H1 (cell line): ENCODE measurements around the gene SYCE3. TPM values are rescaled to one million over a fixed set of nuclear protein-coding genes. Genes with fewer than 3 reads are reported as not detected.

Source experiments
- CTCF ChIA-PET: fragments of 300-600 bp; sonication (Branson Sonifier 250); formaldehyde crosslinking; loops from one replicate; lab custom pipeline; 2021; ENCODE audit not compliant: partially characterized antibody; lab: Charles Lee
- POLR2A ChIA-PET: fragments of 300-600 bp; sonication (Branson Sonifier 250); formaldehyde crosslinking; loops from one replicate; lab custom pipeline; 2021; ENCODE audit warnings: inconsistent platforms; ENCODE audit not compliant: partially characterized antibody; lab: Charles Lee
- DNase-seq, 2 experiments: peaks; one replicate each; pipeline versions ENCODE4 v3.0.0 to v3.0.0-alpha.2; 2010 to 2022; ENCODE audit warnings: low spot score in 2 of 2, low read depth in 1 of 2, mixed read lengths in 1 of 2
- FAIRE-seq: peaks from 2 replicates; lab custom pipeline; 2011; peaks lifted over from hg19 to GRCh38; lab: Jason Lieb, UNC
- H2AFZ ChIP-seq: 2 replicates; pipeline ENCODE4 v1.8.1; 2012; ENCODE audit warnings: low read length, inconsistent platforms
- H2AK5ac ChIP-seq: 2 replicates; pipeline ENCODE4 v1.6.1; 2013; ENCODE audit warnings: low read depth, low read length
- H2BK120ac ChIP-seq: replicated peaks from 2 replicates; pipeline ENCODE3; 2013; ENCODE audit warnings: low read depth, low read length, inconsistent platforms
- H2BK12ac ChIP-seq: 2 replicates; pipeline ENCODE4 v1.6.1; 2013; ENCODE audit warnings: low read depth, low read length
- H2BK15ac ChIP-seq: 2 replicates; pipeline ENCODE4 v1.6.1; 2013; ENCODE audit warnings: low read length
- H2BK20ac ChIP-seq: 2 replicates; pipeline ENCODE4 v1.6.1; 2013; ENCODE audit warnings: low read length
- H2BK5ac ChIP-seq: 2 replicates; pipeline ENCODE4 v1.6.1; 2013; ENCODE audit warnings: low read depth, low read length
- H3K14ac ChIP-seq: 2 replicates; pipeline ENCODE4 v1.6.1; 2013; ENCODE audit warnings: inconsistent platforms; ENCODE audit not compliant: insufficient read length
- H3K18ac ChIP-seq: 2 replicates; pipeline ENCODE4 v1.6.1; 2013; ENCODE audit warnings: low read length; ENCODE audit errors: extremely low read depth
- H3K23ac ChIP-seq: 2 replicates; pipeline ENCODE4 v1.6.1; 2013; ENCODE audit warnings: inconsistent platforms; ENCODE audit not compliant: insufficient read length
- H3K23me2 ChIP-seq: 2 replicates; pipeline ENCODE4 v1.6.1; 2013; ENCODE audit warnings: low read depth, low read length
- H3K27ac ChIP-seq: 2 replicates; pipeline ENCODE4 v1.6.1; 2011; ENCODE audit warnings: low read depth, low read length, inconsistent platforms
- H3K27me3 ChIP-seq, 4 experiments: replicated peaks in 1 of 4; 1 replicate in 1 of 4; 2 replicates in 3 of 4; pipeline versions ENCODE4 v1.6.1 to v1.8.1; 2011 to 2013; ENCODE audit warnings: low read length in 3 of 4, mild to moderate bottlenecking in 3 of 4, inconsistent platforms in 2 of 4, mixed read lengths in 2 of 4, moderate library complexity in 1 of 4; ENCODE audit not compliant: control insufficient read depth in 3 of 4, insufficient read depth in 3 of 4; ENCODE audit errors: extremely low read depth in 1 of 4
- H3K36me3 ChIP-seq, 4 experiments: 2 replicates each; pipeline versions ENCODE4 v1.6.1 to v1.8.1; 2011 to 2013; ENCODE audit warnings: mild to moderate bottlenecking in 4 of 4, low read length in 3 of 4, moderate library complexity in 2 of 4, control low read depth in 1 of 4, inconsistent platforms in 1 of 4; ENCODE audit not compliant: insufficient read depth in 4 of 4, control insufficient read depth in 2 of 4
- H3K4ac ChIP-seq: replicated peaks from 2 replicates; pipeline ENCODE3; 2013; ENCODE audit warnings: low read length, low read depth, mixed read lengths, inconsistent platforms; ENCODE audit not compliant: insufficient read length
- H3K4me1 ChIP-seq, 4 experiments: replicated peaks in 1 of 4; 1 replicate in 1 of 4; 2 replicates in 3 of 4; pipeline versions ENCODE4 v1.6.1 to v1.8.1; 2011 to 2013; ENCODE audit warnings: low read length in 3 of 4, inconsistent platforms in 2 of 4, mixed read lengths in 1 of 4; ENCODE audit not compliant: insufficient read depth in 4 of 4, control insufficient read depth in 3 of 4
- H3K4me2 ChIP-seq, 2 experiments: 2 replicates each; pipeline versions ENCODE4 v1.6.1 to v1.8.1; 2011 to 2013; ENCODE audit warnings: low read depth in 2 of 2, low read length in 2 of 2, control low read depth in 1 of 2, inconsistent platforms in 1 of 2, mild to moderate bottlenecking in 1 of 2; ENCODE audit not compliant: insufficient read depth in 1 of 2
- H3K4me3 ChIP-seq, 4 experiments: fragments of 200-600, 300-600 bp in 1 of 4; sonication (generic), shearing (Covaris generic), sonication (Bioruptor Twin) in 1 of 4; 2 replicates each; pipeline versions ENCODE4 v1.5.1 to v1.8.1; 2011 to 2016; ENCODE audit warnings: low read length in 4 of 4, low read depth in 3 of 4, control low read depth in 2 of 4, inconsistent platforms in 2 of 4, mild to moderate bottlenecking in 2 of 4, mixed read lengths in 1 of 4, moderate library complexity in 1 of 4; ENCODE audit not compliant: insufficient read depth in 2 of 4; ENCODE audit errors: extremely low read depth in 1 of 4
- H3K56ac ChIP-seq: replicated peaks from 2 replicates; pipeline ENCODE3; 2013; ENCODE audit warnings: low read depth, mild to moderate bottlenecking, mixed read lengths, low read length, inconsistent platforms; ENCODE audit not compliant: insufficient read length
- H3K79me1 ChIP-seq: 2 replicates; pipeline ENCODE4 v1.6.1; 2013; ENCODE audit warnings: low read depth, low read length, control low read depth
- H3K79me2 ChIP-seq, 2 experiments: 2 replicates each; pipeline versions ENCODE4 v1.6.1 to v1.8.1; 2012 to 2013; ENCODE audit warnings: low read length in 2 of 2, mild to moderate bottlenecking in 2 of 2, inconsistent platforms in 1 of 2; ENCODE audit not compliant: insufficient read depth in 2 of 2, control insufficient read depth in 1 of 2
- H3K9ac ChIP-seq, 4 experiments: replicated peaks in 1 of 4; 1 replicate in 1 of 4; 2 replicates in 3 of 4; pipeline versions ENCODE4 v1.6.1 to v1.8.1; 2011 to 2013; ENCODE audit warnings: low read depth in 3 of 4, low read length in 3 of 4, control low read depth in 2 of 4, mild to moderate bottlenecking in 2 of 4, moderate library complexity in 2 of 4, inconsistent platforms in 1 of 4; ENCODE audit errors: extremely low read depth in 1 of 4
- H3K9me3 ChIP-seq, 2 experiments: 2 replicates each; pipeline versions ENCODE4 v1.6.1 to v1.8.1; 2012 to 2013; ENCODE audit warnings: mild to moderate bottlenecking in 2 of 2, moderate library complexity in 2 of 2, control low read depth in 1 of 2, inconsistent platforms in 1 of 2, low read depth in 1 of 2, low read length in 1 of 2, mixed read lengths in 1 of 2; ENCODE audit not compliant: insufficient read depth in 2 of 2
- H4K20me1 ChIP-seq, 2 experiments: replicated peaks in 1 of 2; 2 replicates each; pipeline versions ENCODE3 to v1.8.1; 2011 to 2013; ENCODE audit warnings: inconsistent platforms in 2 of 2, low read length in 2 of 2, mild to moderate bottlenecking in 1 of 2; ENCODE audit not compliant: insufficient read depth in 2 of 2, control insufficient read depth in 1 of 2
- H4K5ac ChIP-seq: 2 replicates; pipeline ENCODE4 v1.6.1; 2013; ENCODE audit warnings: low read length, low read depth, mixed read lengths, inconsistent platforms; ENCODE audit not compliant: insufficient read length
- H4K8ac ChIP-seq: 2 replicates; pipeline ENCODE4 v1.8.0; 2013; ENCODE audit warnings: mild to moderate bottlenecking, moderate library complexity, low read length, inconsistent platforms; ENCODE audit not compliant: insufficient read depth; ENCODE audit errors: extremely low read depth
- H4K91ac ChIP-seq: replicated peaks from 2 replicates; pipeline ENCODE3; 2013; ENCODE audit warnings: low read length, mixed read lengths, inconsistent platforms; ENCODE audit not compliant: insufficient read length
- CEBPB ChIP-seq: IDR thresholded peaks from 2 replicates; pipeline ENCODE4 v1.6.1; 2012; ENCODE audit warnings: low read depth, low read length
- EZH2 ChIP-seq: fragments of 200-600 bp; sonication (generic); IDR thresholded peaks from 2 replicates; pipeline ENCODE4 v1.7.1; 2012; ENCODE audit warnings: low read depth, mild to moderate bottlenecking, moderate library complexity, low read length, inconsistent platforms; ENCODE audit not compliant: severe bottlenecking
- KDM4A ChIP-seq: IDR thresholded peaks from one replicate; pipeline ENCODE4 v1.7.1; 2012; ENCODE audit warnings: low read depth, mild to moderate bottlenecking, moderate library complexity, low read length, inconsistent platforms; ENCODE audit not compliant: severe bottlenecking
- POLR2A ChIP-seq, 2 experiments: IDR thresholded peaks; 1 replicate in 1 of 2; 2 replicates in 1 of 2; pipeline ENCODE4 v1.6.1; 2011; ENCODE audit warnings: low read depth in 2 of 2, low read length in 2 of 2, mild to moderate bottlenecking in 2 of 2; ENCODE audit errors: control extremely low read depth in 1 of 2
- POU5F1 ChIP-seq: IDR thresholded peaks from 2 replicates; pipeline ENCODE4 v1.6.1; 2011; ENCODE audit warnings: low read depth, mild to moderate bottlenecking, low read length, moderate library complexity
- RAD21 ChIP-seq, 2 experiments: IDR thresholded peaks in 1 of 2; conservative IDR thresholded peaks in 1 of 2; 2 replicates each; pipeline ENCODE4 v1.6.1; 2011; ENCODE audit warnings: low read depth in 2 of 2, low read length in 2 of 2, improper control_type of control experiment in 1 of 2, inconsistent platforms in 1 of 2, mild to moderate bottlenecking in 1 of 2, moderate library complexity in 1 of 2
- SP4 ChIP-seq: IDR thresholded peaks from 2 replicates; pipeline ENCODE4 v1.6.1; 2012; ENCODE audit warnings: low read length, inconsistent platforms
- SUZ12 ChIP-seq: fragments of 200-600 bp; sonication (generic); IDR thresholded peaks from 2 replicates; pipeline ENCODE4 v1.6.1; 2012; ENCODE audit warnings: mild to moderate bottlenecking, inconsistent platforms, low read length, moderate library complexity, mixed read lengths
- YY1 ChIP-seq: IDR thresholded peaks from 2 replicates; pipeline ENCODE4 v1.6.1; 2011; ENCODE audit warnings: low read depth, mild to moderate bottlenecking, low read length
- WGBS, 2 experiments: shearing (Covaris generic) in 1 of 2; methylation state at CpG; one replicate each; pipeline versions ENCODE4 v1.1.6 to v1.1.7; 2013 to 2015; ENCODE audit warnings: low lambda C conversion rate in 2 of 2, mixed read lengths in 2 of 2, inconsistent platforms in 1 of 2, low coverage in 1 of 2, missing lambda C conversion rate in 1 of 2; ENCODE audit not compliant: insufficient replicate concordance in 2 of 2, insufficient coverage in 1 of 2, insufficient read length in 1 of 2; ENCODE audit errors: extremely low coverage in 1 of 2, missing lambda C conversion rate in 1 of 2; 5-methylcytosine and 5-hydroxymethylcytosine counted together
- polyA plus RNA-seq, 7 experiments: library from polyadenylated mRNA; depleted of rRNA in 3 of 7; stranded (reverse) in 5 of 7; unstranded in 2 of 7; fragments of >200 nt in 5 of 7; fragments of 200-250 nt in 2 of 7; gene quantifications; 1 replicate in 5 of 7; 2 replicates in 1 of 7; 4 replicates in 1 of 7; pipeline versions ENCODE4 v1.2.1 to v1.2.3, GENCODE V29; 2011 to 2013; ENCODE audit warnings: missing spikeins in 2 of 7, mixed read lengths in 2 of 7
- total RNA-seq: library from RNA; stranded (reverse); fragmentation: NEBNext Ultra II Directional; extraction: Animal tissue kit (Norgen Biotek cat#: 25700); gene quantifications from 2 replicates; pipeline ENCODE4 v1.2.1, GENCODE V29; 2021
- TF ChIP-seq, protein P1 (sequence below): IDR thresholded peaks from 2 replicates; pipeline ENCODE4 v1.6.1; 2011; ENCODE audit warnings: low read length, improper control_type of control experiment
- TF ChIP-seq, protein P2 (sequence below): IDR thresholded peaks from 2 replicates; pipeline ENCODE4 v1.6.1; 2012; ENCODE audit warnings: inconsistent platforms
- TF ChIP-seq, protein P3 (sequence below): IDR thresholded peaks from 2 replicates; pipeline ENCODE4 v1.6.1; 2012; ENCODE audit warnings: inconsistent platforms

SYCE3 gene
- total and polyA plus RNA-seq, 2 of the 8 experiments (the other 6 are each of a cell fraction or from before 2014, with no cell fraction given), result 1.9 TPM; not detected in 1

DNA sequence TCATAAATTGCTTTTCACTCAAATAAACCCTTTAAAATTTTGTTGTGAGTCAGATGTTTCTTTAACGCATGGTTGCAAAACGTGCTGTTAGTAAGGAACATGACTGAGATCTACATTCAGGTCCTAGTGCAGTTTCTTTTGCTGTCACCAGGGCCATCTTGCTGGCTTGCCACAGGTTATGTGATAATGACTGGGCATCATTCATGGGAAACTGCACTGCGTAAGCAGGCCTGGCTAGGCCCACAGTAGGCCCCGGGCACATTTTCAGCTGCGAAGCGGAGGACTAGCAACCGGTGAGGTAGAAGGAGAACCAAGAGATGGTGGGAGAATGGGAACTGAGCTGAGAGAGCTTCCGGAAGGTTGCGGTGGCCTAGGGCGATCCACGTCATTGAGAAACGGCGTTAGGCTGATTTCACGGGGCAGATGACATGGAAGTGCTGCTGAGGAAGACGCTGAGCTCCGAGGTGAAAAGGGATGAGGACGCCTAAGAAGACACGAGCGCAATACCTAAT is 20.2 kb downstream of the SYCE3 start:
- no peaks in the 10 kb centered on the region for H3K79me1 ChIP-seq
- no peak overlapping the region for H3K9ac ChIP-seq
- no peaks in the 10 kb centered on the region for H4K20me1 ChIP-seq
- H3K23ac ChIP-seq, result no peak overlapping the region
- H2BK15ac ChIP-seq, result no peak overlapping the region
- no peaks in the 10 kb centered on the region for H3K36me3 ChIP-seq
- no peak overlapping the region for H2BK5ac ChIP-seq
- H3K4ac ChIP-seq, result no peak overlapping the region
- DNase-seq, result no peak
- H4K91ac ChIP-seq, result no peak overlapping the region
- H3K27me3 ChIP-seq, result peaks cover 0 to 10% (median 6%) of the 10 kb centered on the region in 4 experiments; a peak in 5 of 7 replicates
- H3K14ac ChIP-seq, result no peak overlapping the region
- no peak overlapping the region for H2BK120ac ChIP-seq
- no peak overlapping the region for H3K56ac ChIP-seq
- H2BK20ac ChIP-seq, result no peak overlapping the region
- no peak overlapping the region for H3K4me2 ChIP-seq
- POLR2A ChIA-PET, result no interaction called here
- H2AK5ac ChIP-seq, result no peak overlapping the region
- H3K27ac ChIP-seq, result no peak overlapping the region
- no peak overlapping the region for H4K5ac ChIP-seq
- no peak overlapping the region; the same call in 1 of the 2 replicates for H4K8ac ChIP-seq
- no peak overlapping the region for H2BK12ac ChIP-seq
- no peaks in the 10 kb centered on the region for H3K79me2 ChIP-seq
- no peak overlapping the region for H3K4me3 ChIP-seq
- no peak overlapping the region for H3K18ac ChIP-seq
- CTCF ChIA-PET, result no interaction called here
- peaks cover 0 to 2% (median 0%) of the 10 kb centered on the region in 4 experiments; a peak in 1 of 7 replicates for H3K4me1 ChIP-seq
- H2AFZ ChIP-seq, result no peak overlapping the region
- no peaks in the 10 kb centered on the region for H3K9me3 ChIP-seq
- H3K23me2 ChIP-seq, result no peaks in the 10 kb centered on the region
- peak; percentile 19 for FAIRE-seq
- whole genome bisulfite sequencing, 2 experiments, result 91% methylated on average over 19 of the region's 19 CpGs; no CpG with 5 or more reads in 1 of the 2 experiments
- TF ChIP-seq SUZ12, result no peak
- TF ChIP-seq RAD21 (IDR thresholded peaks at IDR 0.05 in 1 of 2, conservative IDR thresholded peaks at IDR 0.05 in 1 of 2; ENCODE audit: low read depth in 2 of 2, low read length in 2 of 2), result no peak
- TF ChIP-seq, protein P1, sequence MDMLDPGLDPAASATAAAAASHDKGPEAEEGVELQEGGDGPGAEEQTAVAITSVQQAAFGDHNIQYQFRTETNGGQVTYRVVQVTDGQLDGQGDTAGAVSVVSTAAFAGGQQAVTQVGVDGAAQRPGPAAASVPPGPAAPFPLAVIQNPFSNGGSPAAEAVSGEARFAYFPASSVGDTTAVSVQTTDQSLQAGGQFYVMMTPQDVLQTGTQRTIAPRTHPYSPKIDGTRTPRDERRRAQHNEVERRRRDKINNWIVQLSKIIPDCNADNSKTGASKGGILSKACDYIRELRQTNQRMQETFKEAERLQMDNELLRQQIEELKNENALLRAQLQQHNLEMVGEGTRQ, result no peak
- no peak for TF ChIP-seq POU5F1
- no peak for TF ChIP-seq KDM4A
- TF ChIP-seq, protein P2, sequence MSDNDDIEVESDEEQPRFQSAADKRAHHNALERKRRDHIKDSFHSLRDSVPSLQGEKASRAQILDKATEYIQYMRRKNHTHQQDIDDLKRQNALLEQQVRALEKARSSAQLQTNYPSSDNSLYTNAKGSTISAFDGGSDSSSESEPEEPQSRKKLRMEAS, result no peak
- no peak for TF ChIP-seq EZH2
- TF ChIP-seq YY1, result no peak
- no peak for TF ChIP-seq CEBPB
- TF ChIP-seq SP4, result no peak
- TF ChIP-seq, protein P3, sequence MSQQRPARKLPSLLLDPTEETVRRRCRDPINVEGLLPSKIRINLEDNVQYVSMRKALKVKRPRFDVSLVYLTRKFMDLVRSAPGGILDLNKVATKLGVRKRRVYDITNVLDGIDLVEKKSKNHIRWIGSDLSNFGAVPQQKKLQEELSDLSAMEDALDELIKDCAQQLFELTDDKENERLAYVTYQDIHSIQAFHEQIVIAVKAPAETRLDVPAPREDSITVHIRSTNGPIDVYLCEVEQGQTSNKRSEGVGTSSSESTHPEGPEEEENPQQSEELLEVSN, result no peak
- no peak for TF ChIP-seq POLR2A (IDR thresholded peaks at IDR 0.05; ENCODE audit: control extremely low read depth in 1 of 2, low read depth in 2 of 2, low read length in 2 of 2)
